HEK293 (cell line): ENCODE results near the gene CMTM1.

Experiments used
- KLF16 ChIP-seq: fragments of 450-650 bp; formaldehyde crosslinking; IDR thresholded peaks from 2 replicates; pipeline ENCODE4 v1.5.1; 2017; ENCODE audit warnings: missing biosample characterization, missing genetic modification characterization
- YY1 ChIP-seq: fragments of 450-650 bp; formaldehyde crosslinking; IDR thresholded peaks from 2 replicates; pipeline ENCODE4 v1.5.1; 2018; ENCODE audit warnings: missing biosample characterization, missing genetic modification characterization
- ZBTB7A ChIP-seq: fragments of 450-650 bp; formaldehyde crosslinking; IDR thresholded peaks from 2 replicates; pipeline ENCODE4 v1.5.1; 2016; ENCODE audit warnings: low read depth, missing biosample characterization, missing genetic modification characterization
- ZBTB8A ChIP-seq: fragments of 450-650 bp; formaldehyde crosslinking; IDR thresholded peaks from 2 replicates; pipeline ENCODE4 v1.5.1; 2016; ENCODE audit warnings: missing biosample characterization, missing genetic modification characterization
- ZFP3 ChIP-seq: fragments of 450-650 bp; formaldehyde crosslinking; IDR thresholded peaks from 2 replicates; pipeline ENCODE4 v1.5.1; 2016; ENCODE audit warnings: low read depth, missing biosample characterization, missing genetic modification characterization
- ZNF776 ChIP-seq: fragments of 450-650 bp; formaldehyde crosslinking; IDR thresholded peaks from 2 replicates; pipeline ENCODE4 v1.5.0; 2017; ENCODE audit warnings: missing biosample characterization, missing genetic modification characterization, borderline replicate concordance
- TF ChIP-seq, protein P1 (sequence below): fragments of 450-650 bp; formaldehyde crosslinking; IDR thresholded peaks from 2 replicates; pipeline ENCODE4 v1.5.1; 2016; ENCODE audit warnings: missing biosample characterization, missing genetic modification characterization
- TF ChIP-seq, protein P2 (sequence below): fragments of 450-650 bp; formaldehyde crosslinking; IDR thresholded peaks from 2 replicates; pipeline ENCODE4 v1.5.1; 2016; ENCODE audit warnings: missing biosample characterization, missing genetic modification characterization

DNA sequence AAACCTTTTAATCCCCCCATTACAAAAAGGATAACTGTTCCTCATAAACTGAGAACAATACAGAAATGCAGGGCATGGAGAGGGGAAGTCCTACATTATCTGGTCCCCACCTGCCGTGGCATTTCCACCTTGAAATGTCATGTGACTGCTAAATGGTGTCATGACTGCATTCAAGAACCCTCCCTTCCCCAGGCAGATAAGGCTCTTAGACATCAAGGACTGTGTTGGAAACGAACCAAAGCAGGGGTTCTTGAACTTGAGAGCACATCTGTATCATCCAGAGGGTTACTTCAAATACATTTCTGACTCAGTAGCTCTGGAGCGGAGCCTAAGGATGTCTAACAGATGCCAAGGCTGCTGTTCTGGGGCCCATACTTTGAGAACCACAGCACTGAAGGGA is 56.6 kb downstream of the CMTM1 start:
- TF ChIP-seq ZBTB7A (tag by site-specific recombination) (no peak), ZNF776 (tag by site-specific recombination) (no peak), ZFP3 (no peak), YY1 (tag by site-specific recombination) (no peak), ZBTB8A (tag by site-specific recombination) (no peak), KLF16 (no peak)
- TF ChIP-seq, protein P1, sequence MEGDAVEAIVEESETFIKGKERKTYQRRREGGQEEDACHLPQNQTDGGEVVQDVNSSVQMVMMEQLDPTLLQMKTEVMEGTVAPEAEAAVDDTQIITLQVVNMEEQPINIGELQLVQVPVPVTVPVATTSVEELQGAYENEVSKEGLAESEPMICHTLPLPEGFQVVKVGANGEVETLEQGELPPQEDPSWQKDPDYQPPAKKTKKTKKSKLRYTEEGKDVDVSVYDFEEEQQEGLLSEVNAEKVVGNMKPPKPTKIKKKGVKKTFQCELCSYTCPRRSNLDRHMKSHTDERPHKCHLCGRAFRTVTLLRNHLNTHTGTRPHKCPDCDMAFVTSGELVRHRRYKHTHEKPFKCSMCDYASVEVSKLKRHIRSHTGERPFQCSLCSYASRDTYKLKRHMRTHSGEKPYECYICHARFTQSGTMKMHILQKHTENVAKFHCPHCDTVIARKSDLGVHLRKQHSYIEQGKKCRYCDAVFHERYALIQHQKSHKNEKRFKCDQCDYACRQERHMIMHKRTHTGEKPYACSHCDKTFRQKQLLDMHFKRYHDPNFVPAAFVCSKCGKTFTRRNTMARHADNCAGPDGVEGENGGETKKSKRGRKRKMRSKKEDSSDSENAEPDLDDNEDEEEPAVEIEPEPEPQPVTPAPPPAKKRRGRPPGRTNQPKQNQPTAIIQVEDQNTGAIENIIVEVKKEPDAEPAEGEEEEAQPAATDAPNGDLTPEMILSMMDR (tag by site-specific recombination) = no peak
- TF ChIP-seq, protein P2, sequence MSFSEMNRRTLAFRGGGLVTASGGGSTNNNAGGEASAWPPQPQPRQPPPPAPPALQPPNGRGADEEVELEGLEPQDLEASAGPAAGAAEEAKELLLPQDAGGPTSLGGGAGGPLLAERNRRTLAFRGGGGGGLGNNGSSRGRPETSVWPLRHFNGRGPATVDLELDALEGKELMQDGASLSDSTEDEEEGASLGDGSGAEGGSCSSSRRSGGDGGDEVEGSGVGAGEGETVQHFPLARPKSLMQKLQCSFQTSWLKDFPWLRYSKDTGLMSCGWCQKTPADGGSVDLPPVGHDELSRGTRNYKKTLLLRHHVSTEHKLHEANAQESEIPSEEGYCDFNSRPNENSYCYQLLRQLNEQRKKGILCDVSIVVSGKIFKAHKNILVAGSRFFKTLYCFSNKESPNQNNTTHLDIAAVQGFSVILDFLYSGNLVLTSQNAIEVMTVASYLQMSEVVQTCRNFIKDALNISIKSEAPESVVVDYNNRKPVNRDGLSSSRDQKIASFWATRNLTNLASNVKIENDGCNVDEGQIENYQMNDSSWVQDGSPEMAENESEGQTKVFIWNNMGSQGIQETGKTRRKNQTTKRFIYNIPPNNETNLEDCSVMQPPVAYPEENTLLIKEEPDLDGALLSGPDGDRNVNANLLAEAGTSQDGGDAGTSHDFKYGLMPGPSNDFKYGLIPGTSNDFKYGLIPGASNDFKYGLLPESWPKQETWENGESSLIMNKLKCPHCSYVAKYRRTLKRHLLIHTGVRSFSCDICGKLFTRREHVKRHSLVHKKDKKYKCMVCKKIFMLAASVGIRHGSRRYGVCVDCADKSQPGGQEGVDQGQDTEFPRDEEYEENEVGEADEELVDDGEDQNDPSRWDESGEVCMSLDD (tag by site-specific recombination) = no peak
